Endodermal cell (in vitro differentiated cells): ENCODE results near the gene MEGF11. TPM values are rescaled to one million over a fixed set of nuclear protein-coding genes. Genes with fewer than 3 reads are reported as not detected.

Source experiments
- DNase-seq: peaks from one replicate; pipeline ENCODE4 v3.0.0-alpha.2; 2017
- H3K27ac ChIP-seq: 2 replicates; pipeline ENCODE4 v1.5.1; 2013; ENCODE audit warnings: mild to moderate bottlenecking, low read depth, low read length, moderate library complexity
- H3K27me3 ChIP-seq: 2 replicates; pipeline ENCODE4 v1.6.1; 2013; ENCODE audit warnings: mild to moderate bottlenecking, low read length, moderate library complexity; ENCODE audit not compliant: insufficient read depth, control insufficient read depth, poor library complexity, severe bottlenecking
- H3K36me3 ChIP-seq: 2 replicates; pipeline ENCODE4 v1.7.0; 2013; ENCODE audit warnings: mild to moderate bottlenecking, low read length, moderate library complexity; ENCODE audit not compliant: control insufficient read depth, insufficient read depth
- H3K4me1 ChIP-seq: one replicate; pipeline ENCODE4 v1.7.0; 2013; ENCODE audit warnings: low read length; ENCODE audit not compliant: control insufficient read depth, insufficient read depth
- H3K4me3 ChIP-seq: 2 replicates; pipeline ENCODE4 v1.5.1; 2013; ENCODE audit warnings: mild to moderate bottlenecking, low read length, moderate library complexity
- H3K9ac ChIP-seq: 2 replicates; pipeline ENCODE4 v1.6.1; 2013; ENCODE audit warnings: mild to moderate bottlenecking, low read length, moderate library complexity; ENCODE audit not compliant: poor library complexity, severe bottlenecking; ENCODE audit errors: extremely low read depth
- H3K9me3 ChIP-seq: 2 replicates; pipeline ENCODE4 v1.6.1; 2013; ENCODE audit warnings: mild to moderate bottlenecking, low read length, moderate library complexity; ENCODE audit not compliant: control insufficient read depth
- H3K27ac Mint-ChIP-seq: 2 replicates; pipeline ENCODE4 v1.8.0; 2020; ENCODE audit warnings: mixed read lengths
- H3K27me3 Mint-ChIP-seq: 2 replicates; pipeline ENCODE4 v1.8.0; 2021; ENCODE audit warnings: mild to moderate bottlenecking, mixed read lengths; ENCODE audit not compliant: insufficient read depth
- H3K36me3 Mint-ChIP-seq: 2 replicates; pipeline ENCODE4 v1.8.0; 2020; ENCODE audit warnings: low read depth, mixed read lengths
- H3K4me1 Mint-ChIP-seq: 2 replicates; pipeline ENCODE4 v1.8.0; 2020; ENCODE audit warnings: mixed read lengths
- H3K4me3 Mint-ChIP-seq: 2 replicates; pipeline ENCODE4 v1.8.0; 2020; ENCODE audit warnings: mild to moderate bottlenecking, moderate library complexity, mixed read lengths
- H3K9me3 Mint-ChIP-seq: 2 replicates; pipeline ENCODE4 v1.8.0; 2020; ENCODE audit warnings: mild to moderate bottlenecking, mixed read lengths
- CTCF ChIP-seq: fragments of 200-600 bp; sonication (generic); conservative IDR thresholded peaks from 2 replicates; pipeline ENCODE4 v1.5.0; 2021; ENCODE audit warnings: antibody characterized with exemption, mild to moderate bottlenecking
- WGBS, 2 experiments: methylation state at CpG; one replicate each; pipeline versions ENCODE4 v1.1.5 to v1.1.7; 2013; ENCODE audit warnings: missing lambda C conversion rate in 2 of 2, mixed read lengths in 1 of 2; ENCODE audit not compliant: insufficient coverage in 1 of 2, insufficient read length in 1 of 2; 5-methylcytosine and 5-hydroxymethylcytosine counted together
- total RNA-seq, 2 donors: library from RNA; stranded (reverse); fragmentation: NEBNext Ultra II Directional in 1 of 2; extraction: Animal tissue kit (Norgen Biotek cat#: 25700) in 1 of 2; gene quantifications; 2 replicates in 1 of 2; 3 replicates in 1 of 2; pipeline ENCODE4 v1.2.1, GENCODE V29; 2021

MEGF11 gene
- total RNA-seq, 2 donors from 2014 or later, result 0.73 to 1.2 TPM

- peaks cover 23% of the 10 kb centered on the region for H3K4me1 Mint-ChIP-seq
- 90 to 100% methylated on average over 1 of the region's 1 CpG for WGBS, 2 experiments
- H3K27ac ChIP-seq, result no peak overlapping the region
Observed at GRCh38 chr15:66068801-66069200, 184.7 kb downstream of the MEGF11 start.

GRCh38 chr15:66067687-66068086 is 185.9 kb downstream of the MEGF11 start:
- no peak for TF ChIP-seq CTCF
- Histone ChIP-seq H3K4me1 (no peaks in the 10 kb centered on the region), H3K36me3 (no peaks in the 10 kb centered on the region), H3K9ac (no peak overlapping the region), H3K9me3 (peaks cover under 1% of the 10 kb centered on the region), H3K27me3 (no peaks in the 10 kb centered on the region), H3K27ac (no peak overlapping the region), H3K4me3 (no peak overlapping the region)
- H3K9me3 Mint-ChIP-seq, result no peaks in the 10 kb centered on the region
- WGBS, 2 experiments, result 31 to 51% methylated on average over 4 to 5 of the region's 5 CpGs
- H3K4me1 Mint-ChIP-seq, result peaks cover 17% of the 10 kb centered on the region
- peak; percentile 86 for DNase-seq
- H3K4me3 Mint-ChIP-seq, result no peak overlapping the region
- peaks cover 2% of the 10 kb centered on the region for H3K27me3 Mint-ChIP-seq
- no peaks in the 10 kb centered on the region for H3K36me3 Mint-ChIP-seq
- H3K27ac Mint-ChIP-seq, result no peak overlapping the region

More at GRCh38 chr15:66068801-66069200, 184.7 kb downstream of the MEGF11 start:
- Mint-ChIP-seq H3K36me3 (no peaks in the 10 kb centered on the region), H3K4me3 (no peak overlapping the region), H3K9me3 (no peaks in the 10 kb centered on the region), H3K27me3 (peaks cover 2% of the 10 kb centered on the region), H3K27ac (no peak overlapping the region)
- no peak for TF ChIP-seq CTCF
- Histone ChIP-seq H3K9me3 (no peaks in the 10 kb centered on the region), H3K36me3 (no peaks in the 10 kb centered on the region), H3K4me3 (no peak overlapping the region), H3K4me1 (no peaks in the 10 kb centered on the region), H3K27me3 (no peaks in the 10 kb centered on the region), H3K9ac (no peak overlapping the region)
- peak; percentile 32 for DNase-seq

GRCh38 chr15:66066481-66066880 is 187.1 kb downstream of the MEGF11 start:
- no peak overlapping the region for H3K9ac ChIP-seq
- H3K27me3 Mint-ChIP-seq, result peaks cover 2% of the 10 kb centered on the region
- WGBS, 2 experiments, result 86 to 100% methylated on average over 4 to 6 of the region's 6 CpGs
- H3K9me3 Mint-ChIP-seq, result peaks cover 2% of the 10 kb centered on the region
- H3K27me3 ChIP-seq, result no peaks in the 10 kb centered on the region
- DNase-seq, result peak; percentile 56
- H3K36me3 Mint-ChIP-seq, result no peaks in the 10 kb centered on the region
- no peak overlapping the region for H3K27ac Mint-ChIP-seq
- H3K4me3 Mint-ChIP-seq, result no peak overlapping the region
- no peaks in the 10 kb centered on the region for H3K4me1 ChIP-seq
- TF ChIP-seq CTCF, result peak; percentile 27
- H3K27ac ChIP-seq, result no peak overlapping the region
- peaks cover 5% of the 10 kb centered on the region for H3K9me3 ChIP-seq
- no peaks in the 10 kb centered on the region for H3K36me3 ChIP-seq
- peaks cover 12% of the 10 kb centered on the region for H3K4me1 Mint-ChIP-seq
- no peak overlapping the region for H3K4me3 ChIP-seq
